ENCODE data around the gene CCDC66.
"Not testable (repeated sequence)": the region's sequence is repeated elsewhere in the genome, so short reads cannot be mapped to it uniquely, and the experiment has no call there.

Gene CCDC66
- 48.4 to 115 (median 101) reads per million in 3 experiments for total RNA-seq

DNA sequence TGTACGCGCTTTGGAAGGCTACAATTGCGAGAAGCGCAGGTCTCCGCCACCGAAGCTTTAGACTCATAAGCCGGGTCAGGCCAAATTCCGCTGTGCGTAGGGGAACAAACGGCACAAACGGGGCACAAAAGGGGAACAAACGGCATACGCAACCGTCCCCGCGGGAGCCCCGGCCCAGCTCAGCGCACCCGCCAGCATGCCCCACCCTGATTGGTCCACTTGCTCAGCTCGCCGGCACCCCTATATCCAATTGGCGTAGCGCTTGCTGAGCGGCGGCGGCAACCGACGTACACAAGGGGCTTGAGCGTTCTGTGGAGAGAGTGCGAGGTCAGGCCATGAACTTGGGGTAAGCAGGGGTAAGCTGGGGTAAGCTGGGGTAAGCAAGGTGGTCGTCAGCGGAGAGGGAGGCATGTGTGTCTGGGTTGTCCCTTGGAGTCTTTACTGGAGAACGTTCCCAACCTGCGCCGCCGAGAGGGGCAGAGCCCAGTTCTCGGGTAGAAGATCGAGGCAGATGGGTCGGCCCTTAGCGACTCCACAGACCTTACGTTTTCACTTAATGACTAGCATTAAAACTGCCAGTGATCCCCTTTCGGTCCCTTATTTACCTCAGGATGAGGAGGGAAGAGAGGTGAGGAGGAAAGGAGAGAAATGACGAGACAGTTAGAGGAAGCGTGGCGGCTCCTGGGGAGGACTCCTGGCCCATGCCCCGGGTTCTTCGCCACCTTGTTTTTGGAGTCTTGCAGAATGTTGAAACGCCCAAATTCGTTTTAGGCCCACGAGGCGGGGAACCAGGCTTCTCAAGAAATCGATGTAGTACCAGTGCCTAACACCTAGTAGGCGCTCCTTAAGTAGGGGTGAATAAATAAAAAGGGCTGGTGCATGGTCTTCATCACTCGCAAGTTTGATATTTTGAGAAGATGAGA lies at the start of gene CCDC66:
CCDC66 (plus strand) TSS at position 268 of the 923 bp plus-strand sequence; CDS start at position 336, 68 bp downstream.
- DNase-seq: peak; percentile 92

- no peak for DNase-seq
Observed at GRCh38 chr3:56519641-56520040, 37.3 kb upstream of the CCDC66 start.

DNA sequence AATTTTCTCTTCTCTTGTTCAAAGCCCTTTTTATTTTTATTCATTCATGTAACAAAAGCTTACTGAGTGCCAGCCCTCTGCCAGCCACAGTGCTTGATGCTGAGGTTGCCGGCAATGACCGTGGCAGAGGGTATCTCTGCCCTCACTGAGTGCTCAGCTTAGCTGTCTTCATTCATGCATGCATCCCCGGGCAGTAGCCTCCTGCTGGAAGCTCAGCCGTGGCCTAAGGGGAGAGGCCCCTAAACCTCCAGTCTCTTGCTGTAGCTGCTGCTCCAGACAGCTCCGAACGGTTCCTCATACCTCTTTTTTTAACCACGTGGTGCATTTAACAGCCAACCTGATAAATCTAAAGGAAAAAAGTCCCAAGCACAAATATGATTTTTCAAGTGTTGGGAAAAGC lies 34.6 kb upstream of the CCDC66 start:
- DNase-seq: no peak

DNA sequence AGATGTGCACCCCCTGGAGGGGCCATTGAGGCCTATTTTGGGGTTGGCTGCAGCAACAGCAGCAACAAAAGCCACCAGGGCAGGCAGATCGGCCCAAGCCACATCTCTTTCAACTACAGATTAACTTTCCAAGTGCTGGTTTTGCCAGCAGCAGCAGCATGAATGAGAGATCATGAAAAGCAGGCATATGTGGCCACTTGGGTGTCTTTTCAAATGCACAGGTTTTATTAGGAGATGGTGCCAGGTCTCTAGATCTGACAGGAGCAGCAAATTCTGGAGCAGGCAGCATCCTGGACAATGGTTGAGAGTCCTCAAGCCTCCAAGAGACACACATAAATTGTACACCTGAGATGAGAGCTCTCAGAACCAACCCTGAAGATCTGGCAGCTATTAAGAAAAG lies 31.7 kb upstream of the CCDC66 start:
- no peak for DNase-seq

- DNase-seq: no peak
Observed at GRCh38 chr3:56536735-56537134, 20.2 kb upstream of the CCDC66 start.

DNA sequence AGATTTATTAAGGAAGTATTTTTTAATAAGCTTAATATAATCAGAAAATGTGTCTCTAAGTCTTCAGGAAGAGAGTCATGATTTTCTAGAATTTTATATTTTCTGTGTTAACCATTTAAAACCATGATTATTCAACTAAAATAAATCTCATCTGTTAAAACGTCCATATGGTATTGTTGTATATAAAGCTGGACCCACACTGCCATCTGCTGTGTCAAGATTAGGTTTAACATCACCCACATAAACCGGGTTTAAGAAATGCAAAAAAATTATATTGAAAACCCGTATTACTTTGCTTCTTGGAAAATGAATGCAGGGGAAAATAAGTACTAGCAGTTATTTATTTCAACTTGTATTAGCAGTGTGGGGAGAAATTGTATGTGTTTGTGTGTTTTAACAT lies 9.5 kb upstream of the CCDC66 start:
- DNase-seq: no peak

GRCh38 chr3:56557831-56558170 lies 826 bp downstream of the CCDC66 start:
- DNase-seq: no peak

- no peak for DNase-seq
Observed at GRCh38 chr3:56573501-56573900, 16.5 kb downstream of the CCDC66 start.

DNA sequence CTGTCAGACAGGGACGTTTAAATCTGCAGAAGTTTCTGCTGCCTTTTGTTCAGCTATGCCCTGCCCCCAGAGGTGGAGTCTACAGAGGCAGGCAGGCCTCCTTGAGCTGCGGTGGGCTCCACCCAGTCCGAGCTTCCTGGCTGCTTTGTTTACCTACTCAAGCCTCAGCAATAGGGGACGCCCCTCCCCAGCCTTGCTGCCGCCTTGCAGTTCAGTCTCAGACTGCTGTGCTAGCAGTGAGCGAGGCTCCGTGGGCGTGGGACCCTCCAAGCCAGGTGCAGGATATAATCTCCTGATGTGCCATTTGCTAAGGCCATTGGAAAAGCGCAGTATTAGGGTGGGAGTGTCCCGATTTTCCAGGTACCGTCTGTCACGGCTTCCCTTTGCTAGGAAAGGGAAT lies 25.0 kb downstream of the CCDC66 start:
- DNase-seq: not testable (repeated sequence)

GRCh38 chr3:56584275-56584674 lies 27.3 kb downstream of the CCDC66 start:
- DNase-seq: not testable (repeated sequence)

DNA sequence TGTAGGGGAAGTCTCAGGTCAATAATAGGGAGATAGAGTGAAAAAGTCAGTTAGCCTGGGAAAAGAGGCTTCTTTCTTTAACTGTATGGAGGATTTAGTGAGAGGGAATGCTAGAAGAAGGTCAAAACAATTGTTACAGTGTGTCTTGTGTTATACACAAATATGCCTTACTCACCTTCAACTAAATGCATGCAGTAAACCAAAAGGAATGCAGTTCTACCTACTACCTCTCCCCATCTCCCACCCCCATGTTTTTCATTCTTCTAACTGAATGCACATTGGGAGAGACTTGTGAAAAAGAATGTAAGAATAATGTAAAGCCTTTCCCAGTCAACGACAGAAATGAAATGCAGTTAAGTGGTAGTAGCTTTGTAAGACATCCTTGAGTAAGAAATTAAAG lies 33.8 kb downstream of the CCDC66 start:
- no peak for DNase-seq

GRCh38 chr3:56591262-56591661 lies 34.3 kb downstream of the CCDC66 start:
- no peak for DNase-seq

DNA sequence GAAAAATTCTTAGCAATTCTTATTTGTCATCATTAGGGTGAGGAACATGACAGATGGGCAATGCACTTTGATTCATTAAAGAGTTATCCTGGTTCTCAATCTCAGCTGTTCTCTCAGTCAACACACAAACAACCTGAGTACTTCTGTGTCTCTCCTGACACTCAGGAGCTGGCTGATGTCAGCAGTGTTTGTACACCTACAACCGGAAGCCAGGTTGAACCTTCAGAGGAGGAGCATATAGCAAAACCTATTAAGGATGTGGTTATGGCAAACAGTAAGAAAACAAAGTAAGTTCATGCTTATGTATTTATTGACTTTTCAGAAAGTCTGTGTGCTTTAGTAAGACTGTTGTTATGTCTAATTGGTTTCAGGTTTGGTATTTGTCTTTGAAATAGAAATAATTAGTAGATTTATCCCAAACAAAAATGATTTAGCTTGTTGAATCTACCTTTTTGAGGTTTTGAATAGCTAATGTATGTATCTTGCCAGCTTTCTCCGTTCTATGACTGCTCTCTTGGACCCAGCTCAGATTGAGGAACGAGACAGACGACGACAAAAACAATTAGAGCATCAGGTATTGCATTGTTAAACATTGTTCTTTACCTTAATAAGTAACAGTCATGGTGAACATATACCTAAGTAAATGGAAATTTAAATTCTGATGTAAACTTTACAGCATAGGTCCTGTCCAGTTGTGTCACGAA lies 36.6 kb downstream of the CCDC66 start:
- peak; percentile 73 for DNase-seq

DNA sequence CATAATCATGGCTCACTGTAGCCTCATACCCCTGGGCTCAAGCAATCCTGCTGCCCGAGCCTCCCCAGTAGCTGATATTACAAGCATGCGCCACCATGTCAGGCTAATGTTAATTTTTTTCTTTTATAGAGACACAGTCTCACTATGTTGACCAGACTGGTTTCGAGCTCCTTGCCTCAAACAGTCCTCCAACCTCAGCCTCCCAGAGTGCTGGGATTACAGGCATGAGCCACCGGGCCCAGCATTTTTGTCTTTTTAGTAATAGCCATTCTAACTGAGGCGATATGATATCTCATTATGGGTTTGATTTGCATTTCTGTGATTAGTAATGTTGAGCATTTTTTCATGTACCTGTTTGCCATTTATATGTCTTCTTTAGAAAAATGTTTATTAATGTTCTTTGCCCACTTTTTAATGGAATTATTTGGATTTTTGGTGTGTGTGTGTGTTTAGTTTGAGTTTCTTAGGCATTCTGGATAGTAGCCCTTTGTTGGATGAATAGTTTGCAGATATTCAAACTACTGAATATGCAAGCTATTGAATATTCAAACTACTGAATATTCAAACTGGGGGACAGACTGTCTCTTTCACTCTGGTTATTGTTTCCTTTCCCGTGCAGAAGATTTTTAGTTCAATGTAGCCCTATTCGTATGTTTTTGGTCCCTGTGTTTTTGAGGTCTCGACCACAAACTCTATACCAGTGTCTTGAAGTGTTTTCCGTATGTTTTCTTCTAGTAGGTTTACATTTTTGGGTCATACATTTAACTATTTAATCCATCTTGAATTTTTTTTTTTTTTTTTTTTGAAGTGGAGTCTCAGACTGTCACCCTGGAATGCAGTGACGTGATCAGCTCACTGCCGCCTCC lies 39.2 kb downstream of the CCDC66 start:
- peak; percentile 34 for DNase-seq

DNA sequence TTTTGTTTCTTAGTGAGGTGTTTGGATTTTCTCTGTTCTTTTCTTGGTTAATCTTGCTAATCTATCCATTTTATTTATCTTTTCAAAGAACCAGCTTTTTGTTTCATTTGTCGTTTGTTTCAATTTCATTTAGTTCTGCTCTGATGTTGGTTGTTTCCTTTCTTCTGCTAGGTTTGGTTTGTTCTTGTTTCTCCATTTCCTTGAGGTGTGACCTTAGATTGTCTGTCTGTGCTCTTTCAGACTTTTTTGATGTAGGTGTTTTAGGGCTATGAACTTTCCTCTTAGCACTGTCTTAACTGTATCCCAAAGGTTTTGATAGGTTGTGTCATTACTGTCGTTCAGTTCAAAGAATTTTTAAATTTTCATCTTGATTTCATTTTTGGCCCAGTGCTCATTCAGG lies 51.5 kb downstream of the CCDC66 start:
- DNase-seq: peak; percentile 17

- DNase-seq: no peak
Observed at GRCh38 chr3:56610669-56611335, 53.8 kb downstream of the CCDC66 start.

DNA sequence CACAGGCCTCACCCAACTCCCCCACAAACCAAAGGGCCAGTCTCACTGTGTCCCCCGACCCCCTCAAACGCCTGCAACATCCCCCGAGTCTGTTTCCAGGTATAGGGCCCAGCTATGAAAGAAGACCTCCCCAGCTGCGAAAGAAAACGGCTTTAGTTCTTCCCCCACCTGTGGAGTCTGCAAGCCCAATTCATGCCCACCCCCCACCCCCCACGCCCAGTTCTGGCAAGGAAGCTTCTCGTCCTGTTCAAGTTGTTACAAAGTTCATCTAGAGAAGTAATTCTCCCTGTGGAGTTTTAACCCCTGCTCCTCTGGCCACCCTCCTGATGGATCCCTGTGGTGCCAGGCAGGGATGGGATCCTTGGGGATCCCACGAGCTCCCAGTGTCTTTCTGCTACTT lies 54.4 kb downstream of the CCDC66 start:
- DNase-seq: no peak

- peak; percentile 17 for DNase-seq
Observed at GRCh38 chr3:56612146-56612545, 55.2 kb downstream of the CCDC66 start.

DNA sequence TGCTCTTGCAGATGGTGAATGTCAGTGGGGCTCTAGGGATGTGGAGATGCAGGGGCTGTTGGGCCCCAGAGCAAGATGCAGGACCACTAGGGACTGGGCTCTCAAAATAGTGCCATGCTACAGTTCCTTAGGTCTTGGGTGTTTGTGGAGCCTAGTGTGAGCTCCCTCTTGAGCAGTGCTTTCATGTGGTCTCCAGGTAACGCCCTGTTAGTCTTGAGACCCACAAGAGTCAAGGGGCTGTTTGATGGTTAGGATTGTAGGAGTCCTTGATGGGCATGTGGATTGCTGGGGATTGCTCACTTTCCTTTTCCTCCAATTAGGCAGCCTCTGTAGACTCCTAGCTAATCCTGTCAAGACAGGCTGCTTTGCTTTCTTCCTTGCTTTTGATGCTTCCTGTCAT lies 56.0 kb downstream of the CCDC66 start:
- DNase-seq: no peak

GRCh38 chr3:56616478-56617006 lies 59.6 kb downstream of the CCDC66 start:
- no peak for DNase-seq

DNA sequence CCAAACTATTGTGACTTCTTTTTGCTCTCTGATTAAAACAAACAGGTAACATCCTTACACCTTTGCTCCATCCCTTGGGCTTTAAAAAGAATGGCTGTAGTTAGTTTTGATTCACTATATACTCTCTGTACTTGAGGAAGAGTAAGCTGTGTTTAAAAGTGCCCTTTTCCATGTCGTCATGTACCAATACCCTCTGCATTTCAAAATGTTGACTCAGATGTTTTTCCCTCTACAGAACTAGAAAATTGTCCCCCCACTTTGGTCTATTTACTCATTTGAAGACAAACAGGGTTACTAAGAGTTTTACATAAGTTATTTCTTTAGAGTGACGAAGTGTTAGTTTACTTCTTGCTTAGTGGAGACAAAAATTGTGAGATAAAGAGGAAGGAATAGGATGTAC lies 63.4 kb downstream of the CCDC66 start:
- DNase-seq: no peak

DNA sequence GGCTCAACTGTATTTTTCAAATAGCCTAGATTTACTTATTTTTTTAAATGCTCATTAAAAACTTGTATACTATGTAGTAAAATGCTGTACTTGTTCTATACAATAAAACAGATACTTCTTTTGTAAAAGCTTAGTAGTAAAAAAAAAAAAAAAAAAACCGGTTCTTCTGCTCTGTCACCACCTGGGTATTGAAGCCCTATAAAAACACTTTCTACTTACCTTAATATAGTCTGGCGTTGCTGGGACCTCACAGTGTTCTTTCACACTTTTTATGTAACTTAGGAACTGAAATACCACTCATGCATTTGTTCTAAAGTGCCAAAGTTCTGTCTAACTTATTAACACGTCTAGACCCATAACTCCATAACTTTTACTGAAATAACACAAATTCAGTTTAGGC lies 64.7 kb downstream of the CCDC66 start:
- DNase-seq: no peak
